HepG2 (cell line): ENCODE data around the gene ZKSCAN5. TPM values are rescaled to one million over a fixed set of nuclear protein-coding genes. Genes with fewer than 3 reads are reported as not detected.

Experiments used
- ATF1 ChIP-seq: IDR thresholded peaks from 2 replicates; pipeline ENCODE4 v1.6.1; 2016; ENCODE audit warnings: mild to moderate bottlenecking, control low read depth
- POGZ ChIP-seq: sonication (generic); formaldehyde crosslinking; IDR thresholded peaks from 2 replicates; pipeline ENCODE4 v1.4.0; 2020; ENCODE audit warnings: mild to moderate bottlenecking, missing genetic modification reagents
- POLR2G ChIP-seq: fragments of 200-400 bp; formaldehyde crosslinking; IDR thresholded peaks from 2 replicates; pipeline ENCODE4 v1.6.1; 2018; ENCODE audit warnings: mild to moderate bottlenecking, low read depth, low read length, moderate library complexity
- U2AF2 ChIP-seq: fragments of 200-400 bp; formaldehyde crosslinking; IDR thresholded peaks from 2 replicates; pipeline ENCODE4 v1.6.1; 2017; ENCODE audit warnings: low read depth, mild to moderate bottlenecking, low read length
- ZNF256 ChIP-seq: sonication (generic); formaldehyde crosslinking; conservative IDR thresholded peaks from 2 replicates; pipeline ENCODE4 v1.4.0; 2020; ENCODE audit warnings: missing genetic modification reagents
- polyA plus RNA-seq, 8 experiments: library from polyadenylated mRNA; depleted of rRNA in 3 of 8; stranded (reverse) in 7 of 8; unstranded in 1 of 8; fragments of >200 nt; fragmentation: Illumina TruSeq in 4 of 8; extraction: Trizol in 4 of 8; gene quantifications; 2 replicates each; pipeline versions ENCODE4 v1.2.1 to v1.2.3, GENCODE V29; 2011 to 2016; ENCODE audit warnings: low read depth in 4 of 8, missing spikeins in 1 of 8, mixed read lengths in 1 of 8; ENCODE audit not compliant: insufficient read depth in 1 of 8
- total RNA-seq, 5 experiments: library from RNA; depleted of rRNA; stranded (reverse); fragments of >200 nt; fragmentation: Illumina TruSeq; extraction: Trizol; gene quantifications; 2 replicates each; pipeline ENCODE4 v1.2.3, GENCODE V29; 2016; ENCODE audit warnings: low read depth in 1 of 5
- TF ChIP-seq, protein P1 (sequence below): sonication (generic); formaldehyde crosslinking; IDR thresholded peaks from 2 replicates; pipeline ENCODE4 v1.4.0; 2020; ENCODE audit warnings: missing genetic modification reagents
- TF ChIP-seq, protein P2 (sequence below): sonication (generic); formaldehyde crosslinking; IDR thresholded peaks from 2 replicates; pipeline ENCODE4 v1.5.1; 2020; ENCODE audit warnings: mild to moderate bottlenecking, missing genetic modification reagents, moderate library complexity
- TF ChIP-seq, protein P3 (sequence below), 2 experiments: sonication (generic) in 1 of 2; formaldehyde crosslinking in 1 of 2; IDR thresholded peaks; 2 replicates each; pipeline versions ENCODE4 v1.6.1 to v1.9.0; 2014 to 2022; ENCODE audit warnings: antibody characterized with exemption in 1 of 2, borderline replicate concordance in 1 of 2, inconsistent platforms in 1 of 2, low read depth in 1 of 2, missing genetic modification reagents in 1 of 2
- TF ChIP-seq, protein P4 (sequence below): IDR thresholded peaks from 2 replicates; pipeline ENCODE4 v1.6.1; 2016; ENCODE audit warnings: low read depth, control low read depth
- TF ChIP-seq, protein P5 (sequence below): IDR thresholded peaks from 2 replicates; pipeline ENCODE4 v1.6.1; 2012; ENCODE audit warnings: low read depth, low read length, improper control_type of control experiment

The ZKSCAN5 gene
- total and polyA plus RNA-seq, 2 of the 13 experiments (the other 11 are each of a cell fraction or from before 2014, with no cell fraction given), result 5.5 to 11.7 TPM

DNA sequence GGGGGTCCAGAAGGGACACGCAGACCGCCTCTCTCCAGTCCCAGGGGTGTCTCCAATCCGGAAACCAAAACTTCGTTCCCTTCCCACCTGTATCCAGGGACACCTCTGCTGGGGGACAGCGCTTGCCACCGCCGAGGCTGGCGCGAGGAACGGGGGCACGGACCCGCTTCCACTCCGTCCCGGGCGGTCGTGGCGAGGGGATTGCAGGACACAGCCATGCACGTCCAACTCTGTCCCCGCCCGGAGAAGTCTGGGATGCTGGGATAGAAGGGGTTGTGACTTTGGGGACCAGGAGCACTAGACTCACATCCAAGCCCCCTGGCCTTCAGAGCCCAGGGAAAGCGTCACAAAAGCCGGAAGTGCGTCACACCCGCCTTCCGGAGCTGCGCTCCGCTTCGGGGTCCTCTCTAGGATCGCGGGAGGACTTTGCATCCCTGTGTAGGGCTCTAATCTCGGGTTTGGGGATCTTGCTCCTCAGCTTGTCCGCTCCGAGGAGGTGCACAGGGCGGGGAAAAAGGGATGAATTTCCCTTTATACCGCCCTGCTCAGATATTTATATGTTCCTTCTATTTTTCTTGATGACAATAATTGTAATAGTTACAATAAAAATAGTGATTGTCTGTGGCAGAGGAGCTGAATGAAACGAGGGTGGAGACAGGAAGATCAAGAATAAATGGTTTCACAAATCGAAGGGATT lies 47.5 kb downstream of the ZKSCAN5 start, which contains the start of gene FAM200A (continued):
- TF ChIP-seq, protein P1, sequence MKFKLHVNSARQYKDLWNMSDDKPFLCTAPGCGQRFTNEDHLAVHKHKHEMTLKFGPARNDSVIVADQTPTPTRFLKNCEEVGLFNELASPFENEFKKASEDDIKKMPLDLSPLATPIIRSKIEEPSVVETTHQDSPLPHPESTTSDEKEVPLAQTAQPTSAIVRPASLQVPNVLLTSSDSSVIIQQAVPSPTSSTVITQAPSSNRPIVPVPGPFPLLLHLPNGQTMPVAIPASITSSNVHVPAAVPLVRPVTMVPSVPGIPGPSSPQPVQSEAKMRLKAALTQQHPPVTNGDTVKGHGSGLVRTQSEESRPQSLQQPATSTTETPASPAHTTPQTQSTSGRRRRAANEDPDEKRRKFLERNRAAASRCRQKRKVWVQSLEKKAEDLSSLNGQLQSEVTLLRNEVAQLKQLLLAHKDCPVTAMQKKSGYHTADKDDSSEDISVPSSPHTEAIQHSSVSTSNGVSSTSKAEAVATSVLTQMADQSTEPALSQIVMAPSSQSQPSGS, result peak; percentile 66; the same call in 1 of the 2 replicates
- TF ChIP-seq ATF1 (peak; percentile 97), POGZ (CRISPR knock-in tag) (peak; percentile 58; the same call in 1 of the 2 replicates), ZNF256 (no peak), POLR2G (peak; percentile 93), U2AF2 (no peak)
- TF ChIP-seq, protein P2, sequence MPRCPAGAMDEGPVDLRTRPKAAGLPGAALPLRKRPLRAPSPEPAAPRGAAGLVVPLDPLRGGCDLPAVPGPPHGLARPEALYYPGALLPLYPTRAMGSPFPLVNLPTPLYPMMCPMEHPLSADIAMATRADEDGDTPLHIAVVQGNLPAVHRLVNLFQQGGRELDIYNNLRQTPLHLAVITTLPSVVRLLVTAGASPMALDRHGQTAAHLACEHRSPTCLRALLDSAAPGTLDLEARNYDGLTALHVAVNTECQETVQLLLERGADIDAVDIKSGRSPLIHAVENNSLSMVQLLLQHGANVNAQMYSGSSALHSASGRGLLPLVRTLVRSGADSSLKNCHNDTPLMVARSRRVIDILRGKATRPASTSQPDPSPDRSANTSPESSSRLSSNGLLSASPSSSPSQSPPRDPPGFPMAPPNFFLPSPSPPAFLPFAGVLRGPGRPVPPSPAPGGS (CRISPR knock-in tag), result 0 out of 2 replicates have a peak, but pooled peaks have one; percentile 27
- TF ChIP-seq, protein P3, sequence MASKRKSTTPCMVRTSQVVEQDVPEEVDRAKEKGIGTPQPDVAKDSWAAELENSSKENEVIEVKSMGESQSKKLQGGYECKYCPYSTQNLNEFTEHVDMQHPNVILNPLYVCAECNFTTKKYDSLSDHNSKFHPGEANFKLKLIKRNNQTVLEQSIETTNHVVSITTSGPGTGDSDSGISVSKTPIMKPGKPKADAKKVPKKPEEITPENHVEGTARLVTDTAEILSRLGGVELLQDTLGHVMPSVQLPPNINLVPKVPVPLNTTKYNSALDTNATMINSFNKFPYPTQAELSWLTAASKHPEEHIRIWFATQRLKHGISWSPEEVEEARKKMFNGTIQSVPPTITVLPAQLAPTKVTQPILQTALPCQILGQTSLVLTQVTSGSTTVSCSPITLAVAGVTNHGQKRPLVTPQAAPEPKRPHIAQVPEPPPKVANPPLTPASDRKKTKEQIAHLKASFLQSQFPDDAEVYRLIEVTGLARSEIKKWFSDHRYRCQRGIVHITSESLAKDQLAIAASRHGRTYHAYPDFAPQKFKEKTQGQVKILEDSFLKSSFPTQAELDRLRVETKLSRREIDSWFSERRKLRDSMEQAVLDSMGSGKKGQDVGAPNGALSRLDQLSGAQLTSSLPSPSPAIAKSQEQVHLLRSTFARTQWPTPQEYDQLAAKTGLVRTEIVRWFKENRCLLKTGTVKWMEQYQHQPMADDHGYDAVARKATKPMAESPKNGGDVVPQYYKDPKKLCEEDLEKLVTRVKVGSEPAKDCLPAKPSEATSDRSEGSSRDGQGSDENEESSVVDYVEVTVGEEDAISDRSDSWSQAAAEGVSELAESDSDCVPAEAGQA (IDR thresholded peaks at IDR 0.05; ENCODE audit: low read depth), result peak; percentile 96
- TF ChIP-seq, protein P3 (CRISPR knock-in tag; IDR thresholded peaks at IDR 0.05; ENCODE audit: borderline replicate concordance), result no peak
- TF ChIP-seq, protein P4, sequence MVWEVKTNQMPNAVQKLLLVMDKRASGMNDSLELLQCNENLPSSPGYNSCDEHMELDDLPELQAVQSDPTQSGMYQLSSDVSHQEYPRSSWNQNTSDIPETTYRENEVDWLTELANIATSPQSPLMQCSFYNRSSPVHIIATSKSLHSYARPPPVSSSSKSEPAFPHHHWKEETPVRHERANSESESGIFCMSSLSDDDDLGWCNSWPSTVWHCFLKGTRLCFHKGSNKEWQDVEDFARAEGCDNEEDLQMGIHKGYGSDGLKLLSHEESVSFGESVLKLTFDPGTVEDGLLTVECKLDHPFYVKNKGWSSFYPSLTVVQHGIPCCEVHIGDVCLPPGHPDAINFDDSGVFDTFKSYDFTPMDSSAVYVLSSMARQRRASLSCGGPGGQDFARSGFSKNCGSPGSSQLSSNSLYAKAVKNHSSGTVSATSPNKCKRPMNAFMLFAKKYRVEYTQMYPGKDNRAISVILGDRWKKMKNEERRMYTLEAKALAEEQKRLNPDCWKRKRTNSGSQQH (CRISPR knock-in tag), result peak; percentile 96; the same call in 1 of the 2 replicates
- TF ChIP-seq, protein P5, sequence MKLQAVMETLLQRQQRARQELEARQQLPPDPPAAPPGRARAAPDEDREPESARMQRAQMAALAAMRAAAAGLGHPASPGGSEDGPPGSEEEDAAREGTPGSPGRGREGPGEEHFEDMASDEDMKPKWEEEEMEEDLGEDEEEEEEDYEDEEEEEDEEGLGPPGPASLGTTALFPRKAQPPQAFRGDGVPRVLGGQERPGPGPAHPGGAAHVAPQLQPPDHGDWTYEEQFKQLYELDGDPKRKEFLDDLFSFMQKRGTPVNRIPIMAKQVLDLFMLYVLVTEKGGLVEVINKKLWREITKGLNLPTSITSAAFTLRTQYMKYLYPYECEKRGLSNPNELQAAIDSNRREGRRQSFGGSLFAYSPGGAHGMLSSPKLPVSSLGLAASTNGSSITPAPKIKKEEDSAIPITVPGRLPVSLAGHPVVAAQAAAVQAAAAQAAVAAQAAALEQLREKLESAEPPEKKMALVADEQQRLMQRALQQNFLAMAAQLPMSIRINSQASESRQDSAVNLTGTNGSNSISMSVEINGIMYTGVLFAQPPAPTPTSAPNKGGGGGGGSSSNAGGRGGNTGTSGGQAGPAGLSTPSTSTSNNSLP, result no peak
